C4-2B (cell line): ENCODE results near the gene FIGNL1.

Experiments used
- CTCF ChIP-seq: fragments of 450-650 bp; conservative IDR thresholded peaks from 2 replicates; pipeline ENCODE4 v1.5.1; 2017; ENCODE audit warnings: mild to moderate bottlenecking
- ZFX ChIP-seq: fragments of 450-650 bp; IDR thresholded peaks from 2 replicates; pipeline ENCODE4 v1.6.1; 2017

GRCh38 chr7:50481867-50482266 lies 31.7 kb upstream of the FIGNL1 start:
- TF ChIP-seq CTCF (peak; percentile 52), ZFX (no peak)
